K562 (cell line): Measurements from ENCODE around the gene HRH1. TPM values are rescaled to one million over a fixed set of nuclear protein-coding genes. Genes with fewer than 3 reads are reported as not detected.

Experiments
- NCOA4 ChIP-seq: fragments of 450-650 bp; IDR thresholded peaks from 2 replicates; pipeline ENCODE4 v1.6.1; 2018; ENCODE audit warnings: mild to moderate bottlenecking; ENCODE audit not compliant: partially characterized antibody
- ZNF589 ChIP-seq: fragments of 200-800 bp; sonication (Bioruptor generic); IDR thresholded peaks from 2 replicates; pipeline ENCODE4 v1.6.1; 2016; ENCODE audit warnings: low read depth, missing genetic modification characterization, missing compliant biosample characterization
- polyA plus RNA-seq, 8 experiments: library from polyadenylated mRNA; depleted of rRNA in 4 of 8; stranded (reverse) in 5 of 8; unstranded in 3 of 8; fragments of >200 nt; fragmentation: Nextera tagmentation in 2 of 8; fragmentation: Illumina TruSeq in 1 of 8; extraction: Ambion mirVana in 2 of 8; extraction: Trizol in 1 of 8; gene quantifications; 2 replicates each; pipeline versions ENCODE4 v1.2.1 to v1.2.3, GENCODE V29; 2011 to 2014; ENCODE audit warnings: inconsistent platforms in 1 of 8, missing spikeins in 1 of 8
- total RNA-seq, 7 experiments: library from RNA; depleted of rRNA in 6 of 7; stranded (reverse); fragments of >200 nt in 6 of 7; fragmentation: Illumina TruSeq in 2 of 7; extraction: Trizol in 2 of 7; gene quantifications; 2 replicates each; pipeline versions ENCODE4 v1.2.1 to v1.2.3, GENCODE V29; 2011 to 2021; ENCODE audit warnings: low replicate concordance in 1 of 7
- TF ChIP-seq, protein P1 (sequence below): fragments of 450-650 bp; IDR thresholded peaks from 2 replicates; pipeline ENCODE4 v1.6.1; 2016; ENCODE audit warnings: mild to moderate bottlenecking, moderate library complexity

The HRH1 gene
- total and polyA plus RNA-seq, 9 of the 15 experiments (the other 6 are each of a cell fraction or from before 2014, with no cell fraction given), result 0.03 to 0.15 (median 0.06) TPM; not detected in 1

DNA sequence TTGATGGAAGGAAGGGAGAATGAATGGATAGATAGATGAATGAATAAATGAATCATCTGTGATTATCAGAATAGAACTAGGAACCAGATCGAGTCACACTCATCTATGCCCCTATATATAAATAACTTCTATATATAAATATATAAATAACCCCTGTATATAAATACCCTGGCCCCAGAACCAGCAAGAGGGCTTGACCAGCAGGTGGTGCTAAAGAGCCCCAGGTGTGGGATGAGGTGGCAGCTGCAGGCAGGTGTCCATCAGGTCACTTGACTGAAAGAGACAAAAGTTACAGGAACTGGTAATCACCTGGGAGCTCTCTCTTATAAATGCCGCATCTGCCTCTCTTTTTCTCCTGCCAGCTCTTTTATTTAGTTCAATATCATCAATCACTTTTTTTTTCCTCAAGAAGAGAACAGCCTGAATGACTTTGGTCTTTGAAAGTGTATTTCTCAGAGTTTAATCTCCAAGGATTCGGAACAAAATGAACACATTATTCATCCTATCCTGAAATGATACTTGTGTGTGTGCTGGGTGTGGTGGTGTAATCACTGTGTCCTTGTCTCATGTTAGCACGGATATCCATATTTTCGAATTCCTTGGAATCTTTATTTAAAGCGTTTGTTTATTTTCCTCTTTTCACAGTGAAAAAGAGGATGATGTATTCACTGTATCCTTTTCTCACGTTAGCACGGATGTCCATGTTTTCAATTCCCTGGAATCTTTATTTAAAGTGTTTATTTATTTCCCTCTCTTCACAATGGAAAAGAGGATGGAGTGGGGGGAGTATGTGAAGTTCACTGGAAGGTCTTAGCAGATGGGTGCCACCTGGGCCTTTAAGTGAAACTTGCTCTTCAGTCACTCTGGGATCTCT is 82.5 kb downstream of the HRH1 start (continued):
- TF ChIP-seq, protein P1, sequence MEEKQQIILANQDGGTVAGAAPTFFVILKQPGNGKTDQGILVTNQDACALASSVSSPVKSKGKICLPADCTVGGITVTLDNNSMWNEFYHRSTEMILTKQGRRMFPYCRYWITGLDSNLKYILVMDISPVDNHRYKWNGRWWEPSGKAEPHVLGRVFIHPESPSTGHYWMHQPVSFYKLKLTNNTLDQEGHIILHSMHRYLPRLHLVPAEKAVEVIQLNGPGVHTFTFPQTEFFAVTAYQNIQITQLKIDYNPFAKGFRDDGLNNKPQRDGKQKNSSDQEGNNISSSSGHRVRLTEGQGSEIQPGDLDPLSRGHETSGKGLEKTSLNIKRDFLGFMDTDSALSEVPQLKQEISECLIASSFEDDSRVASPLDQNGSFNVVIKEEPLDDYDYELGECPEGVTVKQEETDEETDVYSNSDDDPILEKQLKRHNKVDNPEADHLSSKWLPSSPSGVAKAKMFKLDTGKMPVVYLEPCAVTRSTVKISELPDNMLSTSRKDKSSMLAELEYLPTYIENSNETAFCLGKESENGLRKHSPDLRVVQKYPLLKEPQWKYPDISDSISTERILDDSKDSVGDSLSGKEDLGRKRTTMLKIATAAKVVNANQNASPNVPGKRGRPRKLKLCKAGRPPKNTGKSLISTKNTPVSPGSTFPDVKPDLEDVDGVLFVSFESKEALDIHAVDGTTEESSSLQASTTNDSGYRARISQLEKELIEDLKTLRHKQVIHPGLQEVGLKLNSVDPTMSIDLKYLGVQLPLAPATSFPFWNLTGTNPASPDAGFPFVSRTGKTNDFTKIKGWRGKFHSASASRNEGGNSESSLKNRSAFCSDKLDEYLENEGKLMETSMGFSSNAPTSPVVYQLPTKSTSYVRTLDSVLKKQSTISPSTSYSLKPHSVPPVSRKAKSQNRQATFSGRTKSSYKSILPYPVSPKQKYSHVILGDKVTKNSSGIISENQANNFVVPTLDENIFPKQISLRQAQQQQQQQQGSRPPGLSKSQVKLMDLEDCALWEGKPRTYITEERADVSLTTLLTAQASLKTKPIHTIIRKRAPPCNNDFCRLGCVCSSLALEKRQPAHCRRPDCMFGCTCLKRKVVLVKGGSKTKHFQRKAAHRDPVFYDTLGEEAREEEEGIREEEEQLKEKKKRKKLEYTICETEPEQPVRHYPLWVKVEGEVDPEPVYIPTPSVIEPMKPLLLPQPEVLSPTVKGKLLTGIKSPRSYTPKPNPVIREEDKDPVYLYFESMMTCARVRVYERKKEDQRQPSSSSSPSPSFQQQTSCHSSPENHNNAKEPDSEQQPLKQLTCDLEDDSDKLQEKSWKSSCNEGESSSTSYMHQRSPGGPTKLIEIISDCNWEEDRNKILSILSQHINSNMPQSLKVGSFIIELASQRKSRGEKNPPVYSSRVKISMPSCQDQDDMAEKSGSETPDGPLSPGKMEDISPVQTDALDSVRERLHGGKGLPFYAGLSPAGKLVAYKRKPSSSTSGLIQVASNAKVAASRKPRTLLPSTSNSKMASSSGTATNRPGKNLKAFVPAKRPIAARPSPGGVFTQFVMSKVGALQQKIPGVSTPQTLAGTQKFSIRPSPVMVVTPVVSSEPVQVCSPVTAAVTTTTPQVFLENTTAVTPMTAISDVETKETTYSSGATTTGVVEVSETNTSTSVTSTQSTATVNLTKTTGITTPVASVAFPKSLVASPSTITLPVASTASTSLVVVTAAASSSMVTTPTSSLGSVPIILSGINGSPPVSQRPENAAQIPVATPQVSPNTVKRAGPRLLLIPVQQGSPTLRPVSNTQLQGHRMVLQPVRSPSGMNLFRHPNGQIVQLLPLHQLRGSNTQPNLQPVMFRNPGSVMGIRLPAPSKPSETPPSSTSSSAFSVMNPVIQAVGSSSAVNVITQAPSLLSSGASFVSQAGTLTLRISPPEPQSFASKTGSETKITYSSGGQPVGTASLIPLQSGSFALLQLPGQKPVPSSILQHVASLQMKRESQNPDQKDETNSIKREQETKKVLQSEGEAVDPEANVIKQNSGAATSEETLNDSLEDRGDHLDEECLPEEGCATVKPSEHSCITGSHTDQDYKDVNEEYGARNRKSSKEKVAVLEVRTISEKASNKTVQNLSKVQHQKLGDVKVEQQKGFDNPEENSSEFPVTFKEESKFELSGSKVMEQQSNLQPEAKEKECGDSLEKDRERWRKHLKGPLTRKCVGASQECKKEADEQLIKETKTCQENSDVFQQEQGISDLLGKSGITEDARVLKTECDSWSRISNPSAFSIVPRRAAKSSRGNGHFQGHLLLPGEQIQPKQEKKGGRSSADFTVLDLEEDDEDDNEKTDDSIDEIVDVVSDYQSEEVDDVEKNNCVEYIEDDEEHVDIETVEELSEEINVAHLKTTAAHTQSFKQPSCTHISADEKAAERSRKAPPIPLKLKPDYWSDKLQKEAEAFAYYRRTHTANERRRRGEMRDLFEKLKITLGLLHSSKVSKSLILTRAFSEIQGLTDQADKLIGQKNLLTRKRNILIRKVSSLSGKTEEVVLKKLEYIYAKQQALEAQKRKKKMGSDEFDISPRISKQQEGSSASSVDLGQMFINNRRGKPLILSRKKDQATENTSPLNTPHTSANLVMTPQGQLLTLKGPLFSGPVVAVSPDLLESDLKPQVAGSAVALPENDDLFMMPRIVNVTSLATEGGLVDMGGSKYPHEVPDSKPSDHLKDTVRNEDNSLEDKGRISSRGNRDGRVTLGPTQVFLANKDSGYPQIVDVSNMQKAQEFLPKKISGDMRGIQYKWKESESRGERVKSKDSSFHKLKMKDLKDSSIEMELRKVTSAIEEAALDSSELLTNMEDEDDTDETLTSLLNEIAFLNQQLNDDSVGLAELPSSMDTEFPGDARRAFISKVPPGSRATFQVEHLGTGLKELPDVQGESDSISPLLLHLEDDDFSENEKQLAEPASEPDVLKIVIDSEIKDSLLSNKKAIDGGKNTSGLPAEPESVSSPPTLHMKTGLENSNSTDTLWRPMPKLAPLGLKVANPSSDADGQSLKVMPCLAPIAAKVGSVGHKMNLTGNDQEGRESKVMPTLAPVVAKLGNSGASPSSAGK, result no peak
- TF ChIP-seq NCOA4, result no peak
- TF ChIP-seq ZNF589 (CRISPR knock-in tag), result no peak
